SK-N-MC (cell line): Measurements from ENCODE around the gene PGM2L1.

Experiments used
- EZH2 ChIP-seq: fragments of 200-600 bp; sonication (generic); IDR thresholded peaks from one replicate; pipeline ENCODE4 v1.6.1; 2017; ENCODE audit warnings: antibody characterized with exemption
- FOXP2 ChIP-seq: optimal IDR thresholded peaks from 2 replicates; pipeline ENCODE3; 2011; ENCODE audit warnings: mild to moderate bottlenecking, moderate library complexity; ENCODE audit not compliant: insufficient read depth; ENCODE audit errors: extremely low read length, control extremely low read depth
- POLR2AphosphoS5 ChIP-seq: IDR thresholded peaks from 2 replicates; pipeline ENCODE4 v1.6.1; 2012; ENCODE audit warnings: mild to moderate bottlenecking, low read depth, low read length, borderline replicate concordance

DNA sequence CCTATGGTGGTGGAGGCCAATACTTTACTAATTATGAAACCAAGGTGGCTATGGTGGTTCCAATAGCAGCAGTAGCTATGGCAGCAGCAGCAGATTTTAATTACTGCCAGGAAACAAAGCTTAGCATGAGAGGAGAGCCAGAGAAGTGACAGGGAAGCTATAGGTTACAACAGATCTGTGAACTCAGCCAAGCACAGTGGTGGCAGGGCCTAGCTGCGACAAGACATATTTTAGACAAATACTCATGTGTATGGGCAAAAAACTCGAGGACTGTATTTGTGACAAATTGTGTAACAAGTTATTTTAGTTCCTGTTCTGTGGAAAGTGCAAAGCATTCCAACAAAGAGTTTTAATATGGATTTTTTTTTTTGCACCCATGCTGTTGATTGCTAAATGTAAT is 42.6 kb downstream of the PGM2L1 start:
- TF ChIP-seq EZH2 (no peak), POLR2AphosphoS5 (no peak), FOXP2 (no peak)
